GM19351 (cell line): ENCODE results near the gene TSPAN14.
"Not testable (repeated sequence)": the region's sequence is repeated elsewhere in the genome, so short reads cannot be mapped to it uniquely, and the experiment has no call there.

Experiments
- ATAC-seq: cut with Tn5 transposase; IDR thresholded peaks from one replicate; pipeline ENCODE4 v1.9.1; 2021; ENCODE audit warnings: mild to moderate bottlenecking, moderate library complexity; ENCODE audit not compliant: unreplicated experiment

TSPAN14 gene

DNA sequence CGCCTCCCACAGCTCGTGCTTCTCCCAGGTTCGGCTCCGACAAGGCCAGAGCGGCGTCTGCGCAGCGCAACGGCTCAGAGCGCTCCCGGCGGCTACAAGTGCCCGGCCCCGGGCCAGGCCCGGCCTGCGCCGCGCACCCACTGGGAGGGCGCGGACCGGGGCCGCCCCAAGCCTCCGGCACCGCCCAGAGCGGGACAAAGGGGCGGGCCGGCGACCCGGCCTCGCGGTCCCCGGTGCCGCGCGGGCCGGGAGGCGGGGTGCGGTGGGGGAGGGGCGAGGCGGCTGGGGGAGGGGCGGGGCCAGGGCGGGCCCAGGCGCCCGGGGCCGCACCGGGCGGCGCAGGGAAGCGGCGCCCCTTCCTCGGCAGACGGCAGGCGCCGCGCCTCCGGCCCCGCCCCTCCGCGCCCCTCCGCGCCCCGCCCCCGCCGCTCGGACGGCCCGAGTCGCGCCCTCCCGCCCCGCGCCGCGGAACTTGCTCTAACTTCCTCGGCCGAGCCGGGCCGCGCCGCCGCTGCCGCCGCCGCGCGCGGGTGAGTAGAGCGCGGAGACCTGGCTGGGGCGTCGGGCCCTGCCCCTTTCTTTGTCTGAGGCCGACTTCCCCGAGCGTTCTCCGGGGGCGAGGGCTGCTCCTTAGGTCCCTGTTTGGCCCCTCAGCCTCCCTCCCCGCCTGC, at the start of gene TSPAN14:
Gene TSPAN14 (plus strand): TSS at position 469 of the 671 bp plus-strand sequence. CDS start 34,924 bp downstream, outside the sequence.
- peak; percentile 56 for ATAC-seq

- no peak for ATAC-seq
Observed at GRCh38 chr10:80405035-80405434, 49.1 kb upstream of the TSPAN14 start.

DNA sequence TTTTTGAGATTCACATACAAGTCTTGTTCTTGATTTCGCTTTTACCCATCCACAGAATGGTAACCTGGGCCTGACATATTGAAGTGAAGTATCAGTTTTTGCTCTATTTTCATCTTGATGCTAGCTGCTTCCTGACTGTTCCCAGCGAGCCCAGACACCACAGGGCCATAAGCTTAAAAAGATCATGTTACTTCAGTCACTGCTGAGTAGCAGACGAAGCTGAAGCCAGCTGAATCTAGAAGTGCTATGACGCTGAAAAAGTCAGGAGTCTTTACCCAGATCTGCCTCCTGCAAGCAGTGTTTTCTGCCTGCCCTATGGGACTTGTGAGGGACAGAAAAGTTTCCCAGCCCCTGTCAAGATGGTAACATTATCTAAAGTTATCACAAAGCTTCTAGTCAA, 48.5 kb upstream of the TSPAN14 start:
- ATAC-seq, result no peak

GRCh38 chr10:80406204-80406603, 47.9 kb upstream of the TSPAN14 start:
- ATAC-seq, result no peak

DNA sequence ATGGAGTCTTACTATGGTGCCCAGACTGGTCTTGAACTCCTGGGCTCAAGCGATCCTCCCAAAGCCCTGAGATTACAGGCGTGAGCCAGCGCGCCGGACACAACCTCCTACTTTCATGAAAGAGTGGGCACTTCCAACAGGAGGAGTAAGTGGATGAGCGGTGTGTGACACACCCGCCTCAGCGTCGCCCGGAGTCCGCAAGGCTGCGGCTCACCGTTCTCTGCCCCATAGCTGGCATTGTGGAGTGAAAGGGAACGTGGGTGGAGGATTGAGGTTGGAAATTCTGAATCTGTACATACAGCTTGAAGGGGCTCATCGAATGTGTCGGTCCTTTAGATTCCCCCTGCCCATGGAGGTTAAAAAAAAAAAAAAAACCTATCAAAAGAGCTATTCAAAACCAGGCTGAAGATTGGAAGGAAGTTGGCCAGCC, 46.3 kb upstream of the TSPAN14 start:
- peak; percentile 17 for ATAC-seq

DNA sequence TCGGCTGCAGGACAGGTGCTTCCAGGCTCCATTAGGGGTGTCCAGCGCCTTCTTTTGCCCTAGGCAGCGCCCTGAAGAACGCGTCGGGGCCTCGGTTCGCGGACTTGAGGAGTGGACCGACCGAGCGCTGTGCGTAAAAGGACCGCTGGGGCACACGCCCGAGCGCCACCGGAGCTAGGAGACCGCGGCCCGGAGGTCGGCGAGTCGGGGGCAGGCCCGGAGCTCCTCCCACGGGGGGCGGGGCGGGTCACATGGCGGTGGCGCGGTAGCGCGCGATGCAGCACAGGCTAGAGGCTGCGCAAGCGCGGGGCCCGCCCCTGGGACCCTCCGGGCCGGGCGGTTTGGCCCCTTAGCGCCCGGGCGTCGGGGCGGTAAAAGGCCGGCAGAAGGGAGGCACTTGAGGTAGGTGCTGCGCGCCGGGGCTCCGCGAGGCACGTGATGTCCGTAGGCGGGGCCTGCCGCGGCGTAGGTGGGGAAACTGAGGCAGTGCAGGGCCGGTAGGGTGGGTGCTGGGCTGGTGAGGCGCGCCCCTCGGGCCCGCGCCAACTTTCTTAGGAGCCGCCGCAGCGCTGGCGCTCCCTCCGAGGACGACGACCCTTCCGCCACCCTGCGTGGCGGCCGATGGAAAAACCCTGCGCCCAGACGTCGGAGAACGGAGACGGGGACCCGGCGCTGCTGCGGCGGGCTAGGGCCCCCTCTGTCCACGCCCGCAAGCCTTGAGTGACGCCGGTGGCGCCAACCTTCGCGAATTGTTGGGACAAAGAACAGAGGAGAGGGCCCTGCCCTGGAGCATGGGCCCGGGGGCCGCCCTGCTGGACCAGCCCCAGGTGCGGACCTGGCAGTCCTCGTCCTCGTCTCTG, 45.6 kb upstream of the TSPAN14 start, which contains the start of gene PRXL2A:
Gene PRXL2A (plus strand): TSS at position 310 of the 860 bp plus-strand sequence. CDS start 11,917 bp downstream, outside the sequence.
- ATAC-seq, result peak; percentile 95

- ATAC-seq, result no peak
Observed at GRCh38 chr10:80409121-80409520, 45.0 kb upstream of the TSPAN14 start.

DNA sequence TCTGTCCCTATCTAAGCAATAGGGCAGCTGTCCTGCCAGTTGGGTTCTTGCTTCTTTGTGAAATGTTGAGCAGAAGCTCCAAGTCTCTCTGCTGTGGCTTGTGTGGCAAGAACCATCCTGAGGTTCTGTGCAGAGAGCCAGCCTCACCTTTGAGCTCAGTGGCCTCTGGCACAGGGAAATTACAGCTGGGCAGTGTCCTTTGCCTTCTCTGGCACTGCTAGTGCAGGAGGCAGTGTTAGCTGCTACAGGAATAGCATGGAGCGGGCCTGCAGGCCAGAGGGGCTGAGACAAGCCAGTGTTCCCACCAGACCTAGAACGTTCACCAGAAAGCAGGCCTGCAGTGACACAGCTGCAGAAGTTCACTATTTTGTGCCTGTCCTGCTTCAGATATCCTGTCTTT, 44.0 kb upstream of the TSPAN14 start:
- no peak for ATAC-seq

GRCh38 chr10:80410578-80411145, 43.4 kb upstream of the TSPAN14 start:
- ATAC-seq, result no peak

GRCh38 chr10:80411267-80411668, 42.8 kb upstream of the TSPAN14 start:
- ATAC-seq, result no peak

DNA sequence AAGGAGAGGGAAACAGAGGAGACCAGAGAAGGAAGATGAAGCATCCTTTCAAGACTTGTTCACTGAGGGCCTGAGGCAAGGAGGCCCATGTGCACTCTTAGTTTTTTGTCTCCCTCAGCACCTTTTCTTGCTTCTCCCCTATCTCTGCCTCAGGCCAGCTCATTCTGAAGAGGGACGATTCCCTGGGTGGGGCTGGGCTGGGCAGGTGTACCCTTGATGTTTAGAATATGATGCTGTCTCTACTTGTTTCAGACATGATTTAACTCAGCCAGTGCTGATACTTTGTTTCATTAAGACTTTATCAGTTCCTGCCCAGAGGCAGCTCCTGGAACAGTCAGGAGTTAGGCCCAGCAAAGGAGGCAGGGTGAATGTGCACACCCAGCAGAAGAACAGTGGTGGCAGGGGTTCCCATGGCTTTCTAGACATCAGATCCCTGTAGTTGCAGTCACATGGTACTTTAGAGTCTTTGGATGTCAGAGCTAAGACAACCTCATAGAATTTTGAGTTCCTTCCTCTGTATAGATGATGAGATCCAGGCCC, 42.4 kb upstream of the TSPAN14 start:
- no peak for ATAC-seq

- ATAC-seq, result no peak
Observed at GRCh38 chr10:80412486-80412885, 41.6 kb upstream of the TSPAN14 start.

- ATAC-seq, result no peak
Observed at GRCh38 chr10:80413271-80413996, 40.7 kb upstream of the TSPAN14 start.

- ATAC-seq, result no peak
Observed at GRCh38 chr10:80414142-80414895, 39.8 kb upstream of the TSPAN14 start.

- ATAC-seq, result no peak
Observed at GRCh38 chr10:80415734-80416478, 38.2 kb upstream of the TSPAN14 start.

- no peak for ATAC-seq
Observed at GRCh38 chr10:80416479-80417098, 37.5 kb upstream of the TSPAN14 start.

GRCh38 chr10:80417256-80417655, 36.9 kb upstream of the TSPAN14 start:
- not testable (repeated sequence) for ATAC-seq

DNA sequence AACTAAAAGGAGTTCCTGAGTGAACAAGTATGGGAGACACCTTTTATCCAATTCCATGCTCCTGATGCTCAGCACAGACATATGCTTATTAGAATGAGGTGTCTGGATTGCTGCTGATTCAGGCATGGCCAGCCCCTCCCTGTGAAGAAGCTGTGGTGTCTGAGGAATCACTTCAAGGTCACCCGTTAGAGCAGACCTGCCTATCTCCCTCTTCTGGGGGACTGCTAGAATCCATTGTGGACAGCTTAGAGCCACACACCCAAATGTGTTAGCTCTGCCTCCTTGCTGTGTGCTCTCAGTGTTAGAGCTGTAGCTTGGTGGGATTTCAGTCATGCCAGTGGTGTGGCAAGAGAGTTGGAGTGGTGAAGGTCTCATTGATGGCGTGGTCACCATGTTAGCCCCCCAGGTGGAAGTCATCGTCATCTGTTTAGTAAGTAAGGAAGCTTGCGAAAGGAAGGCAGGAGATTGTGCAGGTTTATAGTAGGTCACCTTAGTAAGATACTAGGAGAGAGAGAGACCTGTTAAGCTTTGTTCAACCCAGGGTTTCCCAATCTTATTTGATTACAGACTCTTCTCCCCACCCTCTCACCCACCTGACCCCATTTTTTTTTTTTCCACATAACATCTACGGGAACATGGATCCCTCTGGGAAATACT, 32.9 kb upstream of the TSPAN14 start:
- peak; percentile 26 for ATAC-seq
